Transverse colon (tissue), 4 donors: ENCODE measurements around the gene AADAT. TPM values are rescaled to one million over a fixed set of nuclear protein-coding genes. Genes with fewer than 3 reads are reported as not detected.

Experiments
- DNase-seq: peaks from one replicate; pipeline ENCODE4 v3.0.0-alpha.2; 2019
- H3K27ac ChIP-seq, 4 donors: fragments of 200-600 bp; sonication (generic); 2 replicates each; pipeline ENCODE4 v1.5.1; 2016 to 2018; ENCODE audit warnings: inconsistent platforms in 4 of 4
- H3K27me3 ChIP-seq: fragments of 200-600 bp; sonication (generic); 2 replicates; pipeline ENCODE4 v1.5.1; 2017; ENCODE audit warnings: inconsistent platforms
- H3K36me3 ChIP-seq, 4 donors: fragments of 200-600 bp; sonication (generic); 2 replicates each; pipeline ENCODE4 v1.5.1; 2017 to 2019; ENCODE audit warnings: inconsistent platforms in 4 of 4
- H3K4me1 ChIP-seq, 4 donors: fragments of 200-600 bp; sonication (generic); 2 replicates each; pipeline ENCODE4 v1.5.1; 2017 to 2020; ENCODE audit warnings: inconsistent platforms in 4 of 4
- H3K4me3 ChIP-seq, 4 donors: fragments of 200-600 bp; sonication (generic); 1 replicate in 1 of 4; 2 replicates in 3 of 4; pipeline versions ENCODE4 v1.5.1 to v1.6.1; 2017 to 2019; ENCODE audit warnings: inconsistent platforms in 4 of 4
- H3K9me3 ChIP-seq, 2 donors: fragments of 200-600 bp; sonication (generic); 2 replicates each; pipeline ENCODE4 v1.5.1; 2017 to 2019; ENCODE audit warnings: inconsistent platforms in 2 of 2
- EP300 ChIP-seq: sonication (generic); formaldehyde crosslinking; IDR thresholded peaks from one replicate; pipeline ENCODE4 v1.6.1; 2017; ENCODE audit warnings: antibody characterized with exemption, low read depth
- POLR2A ChIP-seq: fragments of 450-650 bp; IDR thresholded peaks from one replicate; pipeline ENCODE4 v1.6.1; 2016; ENCODE audit warnings: antibody characterized with exemption, mild to moderate bottlenecking, moderate library complexity
- POLR2AphosphoS5 ChIP-seq, 3 donors: sonication (generic); formaldehyde crosslinking; IDR thresholded peaks; one replicate each; pipeline ENCODE4 v1.6.1; 2016; ENCODE audit warnings: antibody characterized with exemption in 3 of 3
- WGBS, 2 donors: methylation state at CpG; one replicate each; pipeline ENCODE4 v1.1.5; 2018; ENCODE audit warnings: low coverage in 1 of 2; 5-methylcytosine and 5-hydroxymethylcytosine counted together
- in situ Hi-C, 4 donors: fragments of 200-750 bp; cut with MboI; loops; one replicate each; pipeline versions ENCODE4 v1.15.0 to v1.15.1; 2017; ENCODE audit warnings: low sequenced_read_pairs in 3 of 4, low pct_ligation_motif_present in 1 of 4, low pct_unique_long_range_greater_than_20kb in 1 of 4
- intact Hi-C: fragments of 100-400 bp; cut with DNase I; formaldehyde crosslinking; loops from one replicate; pipeline ENCODE4 v1.15.1; 2023; ENCODE audit warnings: low total_unique reads
- total RNA-seq, 4 donors: library from RNA; depleted of rRNA; stranded (reverse); fragments of >200 nt; gene quantifications; one replicate each; pipeline ENCODE4 v1.1.0, GENCODE V29; 2016
- TF ChIP-seq, protein P1 (sequence below), 5 experiments: fragments of 200-600 bp in 3 of 5; fragments of 450-650 bp in 2 of 5; sonication (generic) in 3 of 5; IDR thresholded peaks; 1 replicate in 2 of 5; 2 replicates in 3 of 5; pipeline ENCODE4 v1.5.1; 2016 to 2017; ENCODE audit warnings: antibody characterized with exemption in 5 of 5, inconsistent platforms in 3 of 5, mild to moderate bottlenecking in 2 of 5, moderate library complexity in 1 of 5

The AADAT gene
- total RNA-seq, 4 donors from 2014 or later = 2.7 to 10.9 (median 4.0) TPM; not detected in 1

DNA sequence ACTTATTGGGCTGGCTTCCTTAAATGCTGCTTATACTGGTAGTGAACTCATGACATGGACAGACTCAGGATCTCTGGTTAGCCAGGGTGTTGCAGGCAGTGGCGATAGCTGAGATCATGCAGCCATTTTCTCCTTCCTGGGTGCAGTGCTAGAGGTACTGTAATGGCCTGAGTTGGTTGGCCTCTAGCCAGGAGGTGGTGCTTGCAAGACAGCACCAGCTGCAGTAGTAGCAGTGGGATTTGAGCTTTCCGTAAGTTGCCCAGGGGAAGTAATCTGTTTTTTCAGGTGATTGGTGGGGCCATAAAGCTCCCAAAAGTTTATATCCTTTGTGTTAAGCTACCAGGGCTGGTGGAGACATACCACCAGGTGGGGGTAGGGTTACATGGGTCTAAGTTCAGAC lies 45.1 kb upstream of the AADAT start:
- no peaks in the 10 kb centered on the region for H3K27me3 ChIP-seq
- intact Hi-C loops = no loop called here
- H3K4me1 ChIP-seq = no peaks in the 10 kb centered on the region
- TF ChIP-seq EP300 (no peak), POLR2A (no peak), POLR2AphosphoS5 (IDR thresholded peaks at IDR 0.05) (no peak)
- TF ChIP-seq, protein P1, sequence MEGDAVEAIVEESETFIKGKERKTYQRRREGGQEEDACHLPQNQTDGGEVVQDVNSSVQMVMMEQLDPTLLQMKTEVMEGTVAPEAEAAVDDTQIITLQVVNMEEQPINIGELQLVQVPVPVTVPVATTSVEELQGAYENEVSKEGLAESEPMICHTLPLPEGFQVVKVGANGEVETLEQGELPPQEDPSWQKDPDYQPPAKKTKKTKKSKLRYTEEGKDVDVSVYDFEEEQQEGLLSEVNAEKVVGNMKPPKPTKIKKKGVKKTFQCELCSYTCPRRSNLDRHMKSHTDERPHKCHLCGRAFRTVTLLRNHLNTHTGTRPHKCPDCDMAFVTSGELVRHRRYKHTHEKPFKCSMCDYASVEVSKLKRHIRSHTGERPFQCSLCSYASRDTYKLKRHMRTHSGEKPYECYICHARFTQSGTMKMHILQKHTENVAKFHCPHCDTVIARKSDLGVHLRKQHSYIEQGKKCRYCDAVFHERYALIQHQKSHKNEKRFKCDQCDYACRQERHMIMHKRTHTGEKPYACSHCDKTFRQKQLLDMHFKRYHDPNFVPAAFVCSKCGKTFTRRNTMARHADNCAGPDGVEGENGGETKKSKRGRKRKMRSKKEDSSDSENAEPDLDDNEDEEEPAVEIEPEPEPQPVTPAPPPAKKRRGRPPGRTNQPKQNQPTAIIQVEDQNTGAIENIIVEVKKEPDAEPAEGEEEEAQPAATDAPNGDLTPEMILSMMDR (IDR thresholded peaks at IDR 0.05) = no peak
- H3K9me3 ChIP-seq = peaks cover 0 to 10% of the 10 kb centered on the region in 2 donors
- no peak overlapping the region for H3K27ac ChIP-seq
- WGBS, 2 donors = 40 to 50% methylated on average over 1 to 2 of the region's 2 CpGs
- no peaks in the 10 kb centered on the region for H3K36me3 ChIP-seq
- H3K4me3 ChIP-seq = no peak overlapping the region
- DNase-seq = peak; percentile 27
- in situ Hi-C loops = loop anchor here in 2 of 4 donors (25.0 kb wide), 2 partner anchors 702 to 727 kb away; no protein-coding TSS in a partner anchor

DNA sequence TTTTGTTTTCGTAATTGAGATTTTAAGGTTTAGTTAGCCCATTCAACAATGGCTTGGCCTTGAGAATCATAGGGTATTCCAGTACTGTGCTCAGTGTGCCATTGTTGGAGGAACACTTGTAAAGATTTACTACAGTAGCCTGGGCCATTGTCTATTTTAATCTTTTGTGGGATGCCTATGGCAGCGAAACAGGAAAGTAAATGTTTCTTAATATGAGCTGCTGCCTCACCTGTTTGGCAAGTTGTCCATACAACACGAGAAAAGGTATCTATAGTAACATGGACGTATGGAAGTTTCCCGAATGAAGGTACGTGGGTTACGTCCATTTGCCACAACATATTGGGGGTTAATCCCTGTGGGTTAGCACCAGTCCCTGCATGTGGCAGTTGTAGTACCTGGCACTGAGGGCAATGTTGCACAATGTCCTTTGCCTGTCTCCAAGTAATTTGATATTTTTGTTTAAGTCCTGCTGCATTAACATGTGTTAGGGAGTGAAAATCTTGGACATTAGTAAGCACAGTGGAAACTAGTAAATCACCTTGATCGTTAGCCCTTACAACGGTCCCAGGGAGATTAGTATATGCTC lies 38.6 kb upstream of the AADAT start:
- no peak overlapping the region for H3K27ac ChIP-seq
- in situ Hi-C loops (loop anchor here in 2 of 4 donors (25.0 kb wide), 2 partner anchors 709 to 734 kb away; no protein-coding TSS in a partner anchor), intact Hi-C loops (no loop called here)

DNA sequence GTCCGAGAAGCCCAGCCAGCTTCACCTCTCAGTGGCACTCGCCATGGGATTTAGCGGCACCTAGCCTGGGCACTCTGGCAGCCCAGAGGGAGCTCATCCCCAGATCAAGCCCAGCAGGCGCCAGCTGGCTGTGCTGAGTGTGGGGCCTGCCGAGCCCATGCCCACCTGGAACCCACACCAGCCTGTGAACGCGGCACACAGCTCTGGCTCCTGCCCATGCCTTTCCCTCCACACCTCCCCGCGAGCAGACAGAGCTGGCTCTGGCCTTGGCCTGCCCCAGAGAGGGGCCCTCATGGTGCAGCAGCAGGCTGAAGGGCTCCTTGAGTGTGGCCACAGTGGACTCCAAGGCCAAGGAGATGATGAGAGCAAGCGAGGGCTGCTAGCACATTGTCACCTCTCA lies 38.0 kb upstream of the AADAT start:
- H3K27me3 ChIP-seq = no peaks in the 10 kb centered on the region
- intact Hi-C loops (no loop called here), in situ Hi-C loops (loop anchor here in 2 of 4 donors (25.0 kb wide), 2 partner anchors 710 to 735 kb away; no protein-coding TSS in a partner anchor)
- 87% methylated on average over 6 of the region's 10 CpGs; no CpG with 5 or more reads in 1 of the 2 donors for WGBS, 2 donors
- no peak overlapping the region for H3K27ac ChIP-seq
- H3K4me3 ChIP-seq = no peak overlapping the region
- no peak for TF ChIP-seq EP300
- TF ChIP-seq, protein P1 (IDR thresholded peaks at IDR 0.05) = no peak
- TF ChIP-seq POLR2AphosphoS5 (IDR thresholded peaks at IDR 0.05) = no peak
- TF ChIP-seq POLR2A = no peak
- no peaks in the 10 kb centered on the region for H3K36me3 ChIP-seq
- H3K9me3 ChIP-seq = peaks cover 0 to 4% of the 10 kb centered on the region in 2 donors
- no peak for DNase-seq
- H3K4me1 ChIP-seq = no peaks in the 10 kb centered on the region

More for the DNA sequence above, 38.6 kb upstream of the AADAT start:
- H3K27me3 ChIP-seq = no peaks in the 10 kb centered on the region
- no peak for TF ChIP-seq POLR2A
- TF ChIP-seq, protein P1 (IDR thresholded peaks at IDR 0.05) = no peak
- TF ChIP-seq POLR2AphosphoS5 (IDR thresholded peaks at IDR 0.05) = no peak
- TF ChIP-seq EP300 = no peak
- 81 to 94% methylated on average over 2 to 9 of the region's 9 CpGs for WGBS, 2 donors
- no peaks in the 10 kb centered on the region for H3K36me3 ChIP-seq
- H3K4me1 ChIP-seq = no peaks in the 10 kb centered on the region
- no peak overlapping the region for H3K4me3 ChIP-seq
- DNase-seq = no peak
- peaks cover 0 to 9% of the 10 kb centered on the region in 2 donors for H3K9me3 ChIP-seq

DNA sequence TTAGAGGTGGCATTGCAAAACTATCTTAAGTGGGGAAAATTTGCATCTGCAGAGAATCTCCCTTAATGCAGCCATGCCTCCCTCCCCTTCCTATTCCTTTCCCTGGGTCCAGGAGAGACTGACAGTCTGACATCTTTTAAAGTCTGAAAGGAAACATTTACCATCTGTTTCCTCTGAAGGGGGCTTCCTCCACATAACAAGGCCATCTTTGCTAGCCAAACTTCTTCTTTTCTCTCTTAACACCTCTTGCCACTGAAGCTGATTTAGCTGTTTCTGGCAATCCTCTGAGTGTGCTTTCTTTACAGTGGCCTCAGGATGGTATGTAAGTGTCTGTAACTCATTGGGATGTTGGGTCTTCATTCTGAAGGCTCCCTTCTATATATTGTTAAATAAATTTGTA lies 34.6 kb upstream of the AADAT start:
- H3K9me3 ChIP-seq = no peaks in the 10 kb centered on the region
- intact Hi-C loops = no loop called here
- no peak for TF ChIP-seq EP300
- TF ChIP-seq POLR2A = no peak
- TF ChIP-seq POLR2AphosphoS5 (IDR thresholded peaks at IDR 0.05) = no peak
- TF ChIP-seq, protein P1 (IDR thresholded peaks at IDR 0.05) = no peak
- H3K36me3 ChIP-seq = no peaks in the 10 kb centered on the region
- H3K4me1 ChIP-seq = no peaks in the 10 kb centered on the region
- H3K4me3 ChIP-seq = no peak overlapping the region
- H3K27me3 ChIP-seq = no peaks in the 10 kb centered on the region
- in situ Hi-C loops = no loop called here
- DNase-seq = no peak
- H3K27ac ChIP-seq = no peak overlapping the region
